ENCODE data around the gene CAMTA1.

Gene CAMTA1

GRCh38 chr1:7103361-7103782 is 318.1 kb downstream of the CAMTA1 start:
- no peak overlapping the region for H3K27ac ChIP-seq
- POLR2A ChIA-PET (ENCODE audit: low non-redundant PET) = no interaction called here
- CTCF ChIA-PET = no interaction called here
- DNase-seq (ENCODE audit: low spot score) = no peak
- TF ChIP-seq, protein P1, sequence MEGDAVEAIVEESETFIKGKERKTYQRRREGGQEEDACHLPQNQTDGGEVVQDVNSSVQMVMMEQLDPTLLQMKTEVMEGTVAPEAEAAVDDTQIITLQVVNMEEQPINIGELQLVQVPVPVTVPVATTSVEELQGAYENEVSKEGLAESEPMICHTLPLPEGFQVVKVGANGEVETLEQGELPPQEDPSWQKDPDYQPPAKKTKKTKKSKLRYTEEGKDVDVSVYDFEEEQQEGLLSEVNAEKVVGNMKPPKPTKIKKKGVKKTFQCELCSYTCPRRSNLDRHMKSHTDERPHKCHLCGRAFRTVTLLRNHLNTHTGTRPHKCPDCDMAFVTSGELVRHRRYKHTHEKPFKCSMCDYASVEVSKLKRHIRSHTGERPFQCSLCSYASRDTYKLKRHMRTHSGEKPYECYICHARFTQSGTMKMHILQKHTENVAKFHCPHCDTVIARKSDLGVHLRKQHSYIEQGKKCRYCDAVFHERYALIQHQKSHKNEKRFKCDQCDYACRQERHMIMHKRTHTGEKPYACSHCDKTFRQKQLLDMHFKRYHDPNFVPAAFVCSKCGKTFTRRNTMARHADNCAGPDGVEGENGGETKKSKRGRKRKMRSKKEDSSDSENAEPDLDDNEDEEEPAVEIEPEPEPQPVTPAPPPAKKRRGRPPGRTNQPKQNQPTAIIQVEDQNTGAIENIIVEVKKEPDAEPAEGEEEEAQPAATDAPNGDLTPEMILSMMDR (conservative IDR thresholded peaks at IDR 0.05; ENCODE audit: low read depth) = no peak

- ChIA-PET CTCF (no interaction called here), POLR2A (ENCODE audit: low non-redundant PET) (no interaction called here)
- DNase-seq (ENCODE audit: low spot score) = no peak
- H3K27ac ChIP-seq = no peak overlapping the region
- TF ChIP-seq, protein P1 (conservative IDR thresholded peaks at IDR 0.05; ENCODE audit: low read depth) = no peak
These were observed 318.6 kb downstream of the CAMTA1 start for GRCh38 chr1:7103874-7104273.

DNA sequence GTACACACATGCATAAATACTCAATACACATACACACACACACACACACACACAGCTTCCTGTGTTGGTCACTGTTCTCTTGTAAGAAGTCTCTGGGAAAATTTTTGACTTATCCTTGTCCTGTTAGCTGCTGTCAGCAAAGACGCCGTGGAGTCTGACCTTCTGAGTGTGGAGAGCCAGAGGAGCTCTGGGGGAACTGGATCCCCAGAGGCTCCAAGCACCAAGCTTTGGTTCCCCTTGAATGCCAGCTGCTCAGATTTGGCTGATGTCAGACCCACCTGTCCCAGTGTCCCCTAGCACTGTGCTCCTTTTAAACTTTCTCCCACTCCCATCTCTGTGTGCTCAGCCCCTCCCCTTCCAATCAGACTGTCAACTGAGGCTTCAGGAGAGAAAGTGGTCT is 319.1 kb downstream of the CAMTA1 start:
- no peak overlapping the region for H3K27ac ChIP-seq
- no peak for DNase-seq (ENCODE audit: low spot score)
- POLR2A ChIA-PET (ENCODE audit: low non-redundant PET) = no interaction called here

GRCh38 chr1:7105269-7105668 is 320.0 kb downstream of the CAMTA1 start:
- ChIA-PET POLR2A (ENCODE audit: low non-redundant PET) (no interaction called here), CTCF (interaction anchor here (0.6 kb wide), 1 partner anchor 36 kb away, joined by 3 read pairs; no protein-coding TSS in a partner anchor)

More for the DNA sequence above, 319.1 kb downstream of the CAMTA1 start:
- TF ChIP-seq, protein P1 (conservative IDR thresholded peaks at IDR 0.05; ENCODE audit: low read depth) = no peak
- CTCF ChIA-PET = no interaction called here

GRCh38 chr1:7106442-7107108 is 321.3 kb downstream of the CAMTA1 start:
- TF ChIP-seq, protein P1 (conservative IDR thresholded peaks at IDR 0.05; ENCODE audit: low read depth) = no peak
- POLR2A ChIA-PET (ENCODE audit: low non-redundant PET) = no interaction called here
- no peak for DNase-seq (ENCODE audit: low spot score)
- H3K27ac ChIP-seq = no peak overlapping the region
- CTCF ChIA-PET = interaction anchor here (0.6 kb wide), 1 partner anchor 1176 kb away, joined by 5 read pairs; no protein-coding TSS in a partner anchor

More at GRCh38 chr1:7105269-7105668, 320.0 kb downstream of the CAMTA1 start:
- TF ChIP-seq, protein P1 (conservative IDR thresholded peaks at IDR 0.05; ENCODE audit: low read depth) = no peak
- H3K27ac ChIP-seq = no peak overlapping the region
- DNase-seq (ENCODE audit: low spot score) = no peak

GRCh38 chr1:7107109-7107830 is 322.0 kb downstream of the CAMTA1 start:
- ChIA-PET CTCF (interaction anchor here (0.6 to 1.3 kb wide), 2 partner anchors 35 to 1175 kb away, joined by 4 to 5 read pairs; no protein-coding TSS in a partner anchor), POLR2A (ENCODE audit: low non-redundant PET) (no interaction called here)
- TF ChIP-seq, protein P1 (conservative IDR thresholded peaks at IDR 0.05; ENCODE audit: low read depth) = no peak
- H3K27ac ChIP-seq = no peak overlapping the region
- DNase-seq (ENCODE audit: low spot score) = no peak
